HUES6 (cell line): Measurements from ENCODE around the gene C16orf86.

Source experiments
- H3K27ac ChIP-seq: 2 replicates; pipeline ENCODE4 v1.7.0; 2013; ENCODE audit warnings: low read depth, mild to moderate bottlenecking, low read length, inconsistent platforms
- H3K27me3 ChIP-seq: 2 replicates; pipeline ENCODE4 v1.6.1; 2013; ENCODE audit warnings: low read length; ENCODE audit not compliant: control insufficient read depth, insufficient read depth
- H3K36me3 ChIP-seq: 2 replicates; pipeline ENCODE4 v1.6.1; 2013; ENCODE audit warnings: low read length; ENCODE audit not compliant: control insufficient read depth, insufficient read depth
- H3K4me1 ChIP-seq: 2 replicates; pipeline ENCODE4 v1.6.1; 2013; ENCODE audit warnings: low read length; ENCODE audit not compliant: control insufficient read depth, insufficient read depth
- H3K4me3 ChIP-seq: 2 replicates; pipeline ENCODE4 v1.5.1; 2013; ENCODE audit warnings: low read depth, low read length
- H3K9ac ChIP-seq: one replicate; pipeline ENCODE4 v1.6.1; 2013; ENCODE audit warnings: mild to moderate bottlenecking, low read length
- H3K9me3 ChIP-seq: 2 replicates; pipeline ENCODE4 v1.6.1; 2013; ENCODE audit warnings: low read depth, low read length; ENCODE audit not compliant: control insufficient read depth, insufficient read depth

C16orf86 gene

DNA sequence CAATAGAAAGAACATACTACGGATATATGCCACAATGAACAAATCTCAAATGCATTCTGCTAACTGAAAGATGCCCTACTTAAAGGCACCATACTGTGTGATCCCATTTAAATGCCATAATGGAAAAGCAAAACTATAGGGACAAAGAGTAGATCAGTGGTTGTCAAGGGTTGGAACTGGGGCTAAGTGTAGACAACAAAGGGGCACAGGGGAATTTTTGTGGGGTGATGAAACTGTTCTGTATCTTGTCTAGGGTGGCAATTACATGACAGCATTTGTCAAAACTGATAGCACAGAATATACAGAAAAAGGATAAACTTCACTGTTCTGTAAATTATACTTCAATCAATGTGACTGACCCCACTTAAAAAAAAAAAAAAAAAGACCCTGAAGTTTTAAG, 34.8 kb downstream of the C16orf86 start:
- Histone ChIP-seq H3K27ac (no peak overlapping the region), H3K4me1 (no peaks in the 10 kb centered on the region), H3K9ac (no peak overlapping the region), H3K27me3 (no peaks in the 10 kb centered on the region), H3K4me3 (no peak overlapping the region), H3K36me3 (peaks cover 4% of the 10 kb centered on the region), H3K9me3 (peaks cover 7% of the 10 kb centered on the region; the same call in 1 of the 2 replicates)

DNA sequence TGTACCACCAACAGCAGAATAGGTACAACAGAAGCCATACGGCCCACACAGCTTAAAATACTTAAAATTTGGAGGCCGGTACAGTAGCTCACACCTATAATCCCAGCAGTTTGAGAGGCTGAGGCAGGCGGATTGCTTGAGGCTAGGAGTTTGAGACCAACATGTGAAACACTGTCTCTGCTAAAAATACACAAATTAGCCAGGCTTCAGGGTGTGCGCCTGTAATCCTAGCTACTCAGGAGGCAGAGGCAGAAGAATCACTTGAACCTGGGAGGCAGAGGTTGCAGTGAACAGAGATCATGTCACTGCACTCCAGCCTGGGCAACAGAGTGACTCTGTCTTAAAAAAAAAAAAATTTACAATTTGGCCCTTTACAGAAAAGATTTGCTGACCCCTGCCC, 35.5 kb downstream of the C16orf86 start:
- H3K4me1 ChIP-seq, result no peaks in the 10 kb centered on the region
- no peaks in the 10 kb centered on the region for H3K27me3 ChIP-seq
- H3K27ac ChIP-seq, result no peak overlapping the region
- no peak overlapping the region for H3K4me3 ChIP-seq
- no peak overlapping the region for H3K9ac ChIP-seq
- H3K9me3 ChIP-seq, result peaks cover 7% of the 10 kb centered on the region; the same call in 1 of the 2 replicates
- peaks cover 4% of the 10 kb centered on the region for H3K36me3 ChIP-seq

DNA sequence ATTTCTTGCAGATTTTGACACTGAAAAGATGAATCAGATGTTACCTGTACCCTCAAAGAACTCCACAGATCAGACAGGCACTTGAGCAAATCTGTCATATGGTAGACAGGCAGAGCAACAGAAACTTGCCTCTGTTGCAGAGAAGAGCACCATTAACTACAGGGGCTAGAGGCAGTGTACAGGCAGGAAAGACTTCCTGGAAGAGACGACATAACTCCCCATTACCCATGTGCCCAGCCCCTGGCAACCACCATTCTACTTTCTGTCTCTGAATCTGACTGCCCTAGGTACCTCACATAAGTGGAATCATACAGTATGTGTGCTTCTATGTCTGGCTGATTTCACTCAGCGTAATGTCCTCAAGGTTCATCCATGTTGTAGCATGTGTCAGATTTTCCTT, 37.0 kb downstream of the C16orf86 start:
- Histone ChIP-seq H3K36me3 (peaks cover 4% of the 10 kb centered on the region), H3K9me3 (peaks cover 7% of the 10 kb centered on the region; the same call in 1 of the 2 replicates), H3K4me3 (no peak overlapping the region), H3K9ac (no peak overlapping the region), H3K27me3 (no peaks in the 10 kb centered on the region), H3K27ac (no peak overlapping the region), H3K4me1 (no peaks in the 10 kb centered on the region)

DNA sequence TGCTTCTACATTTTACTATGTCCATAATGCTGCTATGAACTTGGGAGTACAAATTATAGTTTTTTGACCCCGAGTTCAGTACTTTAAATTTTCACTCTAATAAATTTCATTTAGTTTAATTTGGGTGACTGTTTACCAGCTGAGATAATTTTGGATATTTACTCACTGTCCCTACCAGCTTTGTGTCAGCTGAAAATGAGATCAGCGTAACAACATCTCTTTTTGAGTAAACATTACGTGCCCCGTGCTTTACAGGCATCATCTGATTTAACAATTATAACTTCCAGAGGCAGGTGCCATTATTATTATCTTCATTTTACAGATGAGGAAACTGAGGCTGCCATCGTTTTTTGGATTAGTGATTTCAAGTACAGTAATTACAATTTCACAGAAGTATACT, 37.5 kb downstream of the C16orf86 start:
- Histone ChIP-seq H3K36me3 (peaks cover 3% of the 10 kb centered on the region), H3K4me3 (no peak overlapping the region), H3K27me3 (no peaks in the 10 kb centered on the region), H3K9me3 (peaks cover 7% of the 10 kb centered on the region; the same call in 1 of the 2 replicates), H3K9ac (no peak overlapping the region), H3K27ac (no peak overlapping the region), H3K4me1 (peaks cover 5% of the 10 kb centered on the region; the same call in 1 of the 2 replicates)

DNA sequence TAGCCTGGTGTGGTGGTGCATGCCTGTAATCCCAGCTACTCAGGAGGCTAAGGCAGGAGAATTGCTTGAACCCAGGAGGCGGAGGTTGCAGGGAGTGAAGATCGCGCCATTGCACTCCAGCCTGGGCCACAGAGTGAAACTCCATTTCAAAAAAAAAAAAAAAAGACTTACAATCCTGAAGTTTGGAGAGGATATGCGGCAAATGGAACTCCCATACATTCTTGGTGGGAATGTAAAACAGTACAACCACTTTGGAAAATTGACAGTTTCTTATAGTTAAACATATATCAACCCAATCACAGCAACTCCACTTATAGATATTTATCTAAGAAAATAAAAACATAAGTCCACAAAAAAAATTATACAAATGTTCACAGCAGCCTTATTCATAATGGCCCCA, 40.6 kb downstream of the C16orf86 start:
- Histone ChIP-seq H3K27ac (no peak overlapping the region), H3K27me3 (no peaks in the 10 kb centered on the region), H3K4me3 (no peak overlapping the region), H3K4me1 (peaks cover 11% of the 10 kb centered on the region; the same call in 1 of the 2 replicates), H3K36me3 (no peaks in the 10 kb centered on the region; the same call in 1 of the 2 replicates), H3K9ac (no peak overlapping the region), H3K9me3 (no peaks in the 10 kb centered on the region)

DNA sequence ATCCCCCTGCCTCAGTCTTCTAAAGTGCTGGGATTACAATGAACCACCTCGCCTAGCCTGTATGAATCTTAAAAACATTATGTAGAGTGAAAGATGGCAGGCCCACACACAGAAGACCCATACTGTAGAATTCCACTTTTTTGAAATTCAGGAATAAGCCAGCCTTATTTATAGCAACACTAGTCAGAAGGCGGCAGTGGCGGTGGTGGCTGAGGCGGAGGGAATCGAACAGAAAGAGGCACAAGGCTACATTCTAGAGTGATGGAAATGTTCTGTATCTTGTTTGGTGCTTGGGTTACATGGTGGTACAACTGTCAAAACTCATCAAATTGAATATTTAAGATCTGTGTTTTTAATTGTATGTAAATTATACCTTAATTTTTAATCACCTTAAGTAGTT, 41.2 kb downstream of the C16orf86 start:
- H3K27me3 ChIP-seq, result no peaks in the 10 kb centered on the region
- no peaks in the 10 kb centered on the region for H3K9me3 ChIP-seq
- H3K27ac ChIP-seq, result no peak overlapping the region
- H3K4me1 ChIP-seq, result peaks cover 11% of the 10 kb centered on the region; the same call in 1 of the 2 replicates
- H3K36me3 ChIP-seq, result no peaks in the 10 kb centered on the region; the same call in 1 of the 2 replicates
- H3K4me3 ChIP-seq, result no peak overlapping the region
- H3K9ac ChIP-seq, result no peak overlapping the region

DNA sequence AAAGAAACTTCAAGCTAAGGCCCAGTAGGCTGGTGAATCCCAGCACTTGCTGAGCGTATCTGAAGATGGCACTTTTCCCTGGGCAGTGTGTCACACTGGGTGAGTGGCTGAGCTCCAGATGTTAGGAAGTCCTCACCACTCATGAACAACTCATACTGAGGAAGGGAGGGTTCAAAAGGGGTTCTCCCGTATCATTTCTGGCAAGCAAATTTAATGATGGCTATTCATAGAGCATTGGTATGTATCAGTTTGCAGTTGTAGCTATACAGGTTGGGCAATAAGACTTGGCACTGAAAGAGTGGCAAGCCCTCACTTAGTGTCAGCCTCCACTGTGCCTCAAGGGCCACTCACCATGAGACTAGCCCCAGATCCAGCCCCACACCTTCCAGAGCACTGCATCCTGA, 41.8 kb downstream of the C16orf86 start:
- Histone ChIP-seq H3K27me3 (no peaks in the 10 kb centered on the region), H3K4me1 (peaks cover 12% of the 10 kb centered on the region), H3K9me3 (no peaks in the 10 kb centered on the region), H3K4me3 (no peak overlapping the region), H3K9ac (no peak overlapping the region), H3K36me3 (no peaks in the 10 kb centered on the region; the same call in 1 of the 2 replicates), H3K27ac (no peak overlapping the region)

DNA sequence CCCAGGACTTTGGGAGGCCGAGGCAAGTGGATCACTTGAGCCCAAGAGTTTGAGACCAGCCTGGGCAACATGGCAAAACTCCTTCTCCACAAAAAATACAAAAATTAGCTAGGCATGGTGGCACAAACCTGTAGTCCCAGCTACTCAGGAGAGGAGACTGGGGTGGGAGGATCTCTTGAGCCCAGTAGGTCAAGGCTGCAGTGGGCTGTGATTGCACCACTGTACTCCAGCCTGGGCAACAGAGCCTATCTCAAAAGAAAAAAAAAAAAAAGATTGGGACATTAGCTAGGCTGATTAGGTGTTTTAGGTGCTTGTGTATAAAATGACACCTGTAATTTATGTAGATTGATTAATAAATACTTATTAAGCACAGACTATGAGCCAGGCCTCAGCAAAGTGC, 42.4 kb downstream of the C16orf86 start:
- H3K4me3 ChIP-seq, result no peak overlapping the region
- H3K9ac ChIP-seq, result no peak overlapping the region
- H3K27ac ChIP-seq, result no peak overlapping the region
- H3K4me1 ChIP-seq, result peaks cover 19% of the 10 kb centered on the region
- no peaks in the 10 kb centered on the region for H3K9me3 ChIP-seq
- no peaks in the 10 kb centered on the region for H3K27me3 ChIP-seq
- no peaks in the 10 kb centered on the region; the same call in 1 of the 2 replicates for H3K36me3 ChIP-seq

DNA sequence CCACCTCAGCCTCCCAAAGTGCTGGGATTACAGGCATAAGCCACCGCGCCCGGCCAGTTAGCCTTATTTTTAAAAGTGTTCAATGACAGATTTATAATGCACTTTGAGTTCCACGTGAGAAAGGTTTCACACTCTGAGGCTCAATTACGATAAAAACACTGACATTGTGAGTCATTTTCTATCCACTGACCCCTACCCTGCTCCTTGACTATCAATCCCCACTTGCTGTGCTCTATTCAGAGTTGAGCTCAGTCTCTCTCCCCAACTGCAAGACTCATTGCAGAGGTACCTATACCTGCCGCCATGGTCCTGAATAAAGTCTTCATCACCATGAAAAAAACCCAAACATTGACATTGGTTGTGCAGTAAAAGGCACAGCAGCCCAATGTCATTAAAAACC, 44.0 kb downstream of the C16orf86 start:
- Histone ChIP-seq H3K4me3 (no peak overlapping the region), H3K4me1 (peaks cover 20% of the 10 kb centered on the region), H3K9ac (no peak overlapping the region), H3K27me3 (no peaks in the 10 kb centered on the region), H3K36me3 (no peaks in the 10 kb centered on the region; the same call in 1 of the 2 replicates), H3K27ac (no peak overlapping the region), H3K9me3 (no peaks in the 10 kb centered on the region)

DNA sequence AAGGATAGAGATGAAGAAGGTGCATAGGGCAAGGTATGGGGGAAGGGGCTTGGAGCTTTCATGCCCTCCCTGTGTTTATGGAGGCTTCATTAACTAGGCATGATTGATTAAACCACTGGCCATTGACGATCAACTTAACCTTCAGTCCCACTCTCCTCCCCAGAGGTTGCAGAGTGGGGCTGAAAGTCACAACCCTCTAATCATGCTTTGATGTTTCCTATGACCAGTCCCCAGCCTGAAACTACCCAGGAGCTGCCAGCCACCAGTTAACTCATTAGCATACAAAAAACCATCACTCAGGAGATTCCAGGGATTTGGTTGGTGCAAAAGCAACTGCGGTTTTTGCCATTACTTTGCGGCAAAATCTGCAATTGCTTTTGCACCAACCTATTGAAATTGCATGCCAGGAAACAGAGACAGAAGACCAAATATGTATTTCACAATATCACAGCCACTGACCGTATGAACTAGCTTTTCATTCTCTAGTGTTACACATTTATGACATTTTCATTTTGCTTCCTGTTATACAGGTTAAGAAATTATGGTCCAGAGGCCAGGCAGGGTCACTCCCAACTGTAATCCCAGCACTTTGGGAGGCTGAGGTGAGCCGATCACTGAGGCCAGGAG, 47.1 kb downstream of the C16orf86 start:
- no peaks in the 10 kb centered on the region; the same call in 1 of the 2 replicates for H3K36me3 ChIP-seq
- peaks cover 25% of the 10 kb centered on the region for H3K4me1 ChIP-seq
- no peaks in the 10 kb centered on the region for H3K9me3 ChIP-seq
- H3K27ac ChIP-seq, result no peak overlapping the region
- H3K4me3 ChIP-seq, result no peak overlapping the region
- H3K27me3 ChIP-seq, result no peaks in the 10 kb centered on the region
- H3K9ac ChIP-seq, result no peak overlapping the region

DNA sequence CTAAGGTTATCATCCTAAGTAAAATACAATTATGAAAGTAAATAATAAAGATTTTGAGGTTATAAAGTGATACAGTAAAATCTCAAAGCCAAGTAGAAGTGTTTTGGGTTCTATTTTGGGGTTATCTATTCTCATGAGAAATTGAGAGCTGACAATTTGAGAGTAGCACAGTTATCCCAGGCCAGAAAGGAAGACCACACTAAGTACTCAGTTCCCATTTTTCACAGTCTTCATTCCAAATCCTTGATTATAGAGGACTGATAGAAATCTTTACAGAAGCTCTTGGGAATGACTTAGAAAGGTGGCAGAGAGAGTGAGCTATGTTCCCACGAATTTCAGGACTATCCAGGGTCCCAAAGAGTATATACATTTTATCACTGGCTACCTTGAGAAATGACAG, 47.9 kb downstream of the C16orf86 start:
- H3K9me3 ChIP-seq, result no peaks in the 10 kb centered on the region
- H3K27ac ChIP-seq, result no peak overlapping the region
- no peak overlapping the region for H3K9ac ChIP-seq
- no peaks in the 10 kb centered on the region for H3K27me3 ChIP-seq
- H3K4me3 ChIP-seq, result no peak overlapping the region
- H3K36me3 ChIP-seq, result no peaks in the 10 kb centered on the region; the same call in 1 of the 2 replicates
- peaks cover 17% of the 10 kb centered on the region for H3K4me1 ChIP-seq
